Left lobe of liver (tissue), 2 donors: ENCODE results near the gene LYSMD2. TPM values are rescaled to one million over a fixed set of nuclear protein-coding genes. Genes with fewer than 3 reads are reported as not detected.

Source experiments
- ATAC-seq: fragments of 200-7000 bp; cut with Tn5 transposase; one replicate; pipeline ENCODE4 v1.9.1; 2020; ENCODE audit warnings: mild to moderate bottlenecking, moderate library complexity
- DNase-seq: peaks from one replicate; pipeline ENCODE4 v3.0.0-alpha.2; 2020; ENCODE audit warnings: low spot score
- total RNA-seq: library from RNA; stranded (reverse); gene quantifications from one replicate; pipeline ENCODE4 v1.2.1, GENCODE V29; 2021
- donor health status: DM: no; HTN: no; CAD: no; lungs with moderate emphysema.
- donor health status: DM: no; HTN: yes; CAD: no.

LYSMD2 gene
- total RNA-seq, 1 donor from 2014 or later, result 4.8 TPM

GRCh38 chr15:51677021-51677420 is 60.4 kb downstream of the LYSMD2 start:
- ATAC-seq (no peak), DNase-seq (no peak)

DNA sequence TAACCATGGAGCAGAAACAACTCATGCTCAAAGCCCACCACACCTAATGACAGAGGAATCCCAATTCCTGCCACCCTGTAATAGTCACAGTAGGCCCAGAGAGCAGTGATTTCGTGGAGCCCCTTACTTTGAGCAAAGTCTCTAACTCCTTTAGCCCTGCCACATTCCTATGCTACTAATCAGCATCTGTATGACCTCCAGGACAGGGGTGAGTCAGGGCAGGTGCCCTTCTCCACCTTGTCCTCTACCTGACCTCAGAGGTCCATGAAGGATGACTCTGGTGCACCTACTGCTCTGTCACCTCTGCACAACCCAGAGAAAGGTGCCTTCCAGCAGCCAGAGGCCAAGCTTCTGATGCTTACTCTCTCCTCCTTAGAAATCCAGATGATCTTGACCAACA is 62.2 kb downstream of the LYSMD2 start:
- ATAC-seq (no peak), DNase-seq (no peak)

Other genes with a start within 250 kb of the LYSMD2 start
- gene DMXL2, start 114.9 kb downstream of the LYSMD2 start, total RNA-seq, result 9.9 TPM
- not detected for gene SCG3, start 56.2 kb downstream of the LYSMD2 start, total RNA-seq
- 1.4 TPM for gene TMOD2, start 13.9 kb upstream of the LYSMD2 start, total RNA-seq
- 21.2 TPM for gene TMOD3, start 92.0 kb upstream of the LYSMD2 start, total RNA-seq
- gene LEO1, start 234.1 kb upstream of the LYSMD2 start, total RNA-seq, result 10.1 TPM